Measurements from ENCODE around the gene WWOX.

The WWOX gene

DNA sequence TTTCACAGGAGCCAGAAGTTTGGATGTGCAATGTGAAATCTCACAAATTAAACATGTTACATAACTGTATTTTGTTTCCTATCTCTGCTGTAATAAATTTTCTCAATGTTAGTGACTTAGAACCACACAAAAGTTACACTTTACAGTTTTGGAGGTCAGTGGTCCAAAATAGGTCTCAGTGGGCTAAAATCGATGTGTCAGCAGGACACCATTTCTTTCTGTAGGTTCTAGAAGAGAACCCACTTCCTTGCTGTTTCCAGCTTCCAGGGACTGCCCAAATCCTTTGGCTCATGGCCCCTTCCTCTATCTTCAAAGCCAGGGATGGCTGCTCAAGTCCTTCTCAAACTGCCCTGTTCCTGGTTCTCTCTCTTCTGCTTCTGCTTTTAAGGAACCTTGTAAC lies 252.7 kb downstream of the WWOX start:
- DNase-seq (ENCODE audit: low read depth, low spot score), result no peak

DNA sequence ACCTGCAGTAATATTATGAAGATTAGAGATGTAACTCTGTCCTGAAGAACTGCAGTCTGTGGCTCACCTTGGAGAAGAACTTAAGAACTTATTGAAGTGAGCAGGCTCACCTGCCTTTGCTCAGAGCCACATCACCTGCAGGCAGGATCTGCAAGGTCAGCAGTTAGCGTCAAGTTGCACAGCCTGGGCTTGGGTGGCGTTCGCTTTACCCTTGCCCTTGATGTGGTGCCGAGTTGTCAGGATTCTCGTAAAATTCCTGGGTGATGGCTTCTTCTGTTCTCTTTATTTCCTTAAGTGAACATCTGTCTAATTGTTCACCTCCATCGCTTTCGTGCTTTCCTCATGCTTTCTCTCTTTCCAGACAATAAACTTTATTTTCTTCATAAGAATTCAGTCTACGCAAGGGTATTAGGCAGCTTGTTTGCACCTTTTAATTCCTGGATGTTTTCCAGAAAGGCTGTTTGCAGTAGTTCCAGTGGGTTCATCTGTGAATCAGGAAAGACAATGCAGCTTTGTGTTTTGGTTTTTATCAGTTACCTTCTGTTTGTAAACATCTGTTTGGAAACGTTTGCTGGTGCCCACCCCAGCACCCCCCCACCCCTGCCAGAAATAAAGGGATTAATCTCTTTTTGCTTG lies 254.3 kb downstream of the WWOX start:
- no peak for DNase-seq (ENCODE audit: low read depth, low spot score)

DNA sequence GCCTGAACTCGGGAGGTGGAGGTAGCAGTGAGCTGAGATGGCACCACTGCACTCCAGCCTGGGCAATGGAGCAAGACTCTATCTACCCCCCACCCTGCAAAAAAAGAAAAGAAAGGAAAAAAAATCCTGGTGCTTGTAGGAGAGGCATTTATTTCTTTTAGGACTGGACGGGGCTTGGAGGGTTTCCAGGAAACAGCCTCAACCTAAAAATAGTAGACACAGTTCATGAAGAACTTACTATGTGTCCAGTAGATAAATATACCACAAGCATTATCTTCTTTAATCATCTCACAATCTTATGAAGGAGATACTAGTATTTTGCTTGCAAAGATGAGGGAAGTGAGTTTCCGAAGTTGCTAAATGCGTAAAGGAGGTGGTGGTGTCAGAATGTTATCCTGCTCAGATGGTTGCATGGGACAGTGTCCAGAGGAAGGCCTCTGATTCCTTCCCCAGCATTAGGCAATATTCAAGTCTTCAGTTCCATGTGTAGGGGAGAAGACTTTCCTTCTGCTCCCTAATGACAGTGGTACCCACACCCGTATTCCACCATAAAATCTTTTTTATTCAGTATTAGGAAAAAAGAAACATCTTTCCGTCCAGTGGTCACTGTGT lies 263.2 kb downstream of the WWOX start:
- DNase-seq (ENCODE audit: low read depth, low spot score), result no peak

DNA sequence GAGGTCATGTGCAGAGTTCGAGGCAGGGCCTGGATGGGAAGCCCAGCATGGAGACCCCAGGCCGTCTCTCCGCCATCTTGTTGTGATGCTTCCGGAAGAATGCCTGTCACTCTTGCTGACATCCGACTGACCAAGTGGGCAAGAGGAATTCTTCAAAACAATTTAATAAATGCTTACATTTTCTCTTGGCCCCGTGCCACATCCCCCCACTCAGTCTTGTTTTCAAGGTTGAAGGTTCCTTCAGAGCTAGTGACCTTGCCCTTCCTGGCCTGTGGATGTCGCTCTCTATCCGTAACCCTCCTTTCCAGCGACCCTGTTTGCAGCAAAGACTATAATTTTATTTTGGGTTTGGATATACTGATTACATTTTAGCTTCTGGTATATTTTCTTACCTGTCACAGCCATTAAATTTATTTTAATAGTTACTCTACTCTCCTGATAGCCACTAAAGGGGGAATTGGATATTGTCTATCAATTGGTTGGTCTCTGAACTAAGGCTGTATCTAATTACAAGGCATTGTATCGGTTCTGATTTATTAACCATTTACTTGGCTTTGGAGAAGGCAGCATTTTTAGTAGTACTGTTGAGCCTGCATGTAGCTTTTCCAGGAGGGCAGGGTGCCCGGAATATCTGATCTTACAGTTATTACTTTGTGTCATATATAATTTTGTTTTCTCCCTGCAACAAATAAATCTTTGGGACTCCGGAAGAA lies 264.5 kb downstream of the WWOX start:
- DNase-seq (ENCODE audit: low read depth, low spot score), result no peak

DNA sequence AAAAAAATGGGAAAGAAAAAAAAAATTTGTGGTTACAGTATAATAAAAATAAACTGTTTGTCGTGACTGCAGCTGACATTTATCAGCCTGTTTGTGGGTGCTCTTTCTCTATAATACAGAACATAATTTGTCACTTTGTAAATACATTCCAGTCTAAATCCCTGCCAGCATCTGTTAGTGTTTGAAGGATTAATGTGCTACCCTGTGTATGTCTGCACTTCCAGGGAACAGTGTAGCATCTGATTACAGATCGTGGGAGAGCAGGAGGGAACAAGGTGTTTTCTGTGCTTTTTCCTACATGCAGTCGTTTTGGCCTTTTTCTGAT lies 265.1 kb downstream of the WWOX start:
- DNase-seq (ENCODE audit: low read depth, low spot score), result no peak

DNA sequence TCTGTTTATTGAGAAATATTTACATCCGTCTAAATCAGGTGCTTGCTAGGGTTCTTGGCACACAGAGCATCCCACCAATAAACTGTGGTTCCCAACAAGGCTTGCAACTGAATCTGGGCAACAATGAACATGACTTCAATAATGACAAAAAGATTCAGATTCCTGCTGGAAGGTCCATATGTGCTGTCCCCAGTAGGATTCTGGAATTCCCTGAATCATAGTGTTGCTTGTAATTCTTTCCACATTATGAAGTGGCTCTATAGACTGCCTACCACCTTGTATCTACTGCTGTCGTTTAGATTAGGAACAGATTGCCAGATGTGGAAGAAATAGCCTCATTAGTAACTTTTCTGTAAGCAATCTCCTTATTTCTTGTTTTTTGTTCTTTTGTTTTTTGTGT lies 265.9 kb downstream of the WWOX start:
- DNase-seq (ENCODE audit: low read depth, low spot score), result no peak

DNA sequence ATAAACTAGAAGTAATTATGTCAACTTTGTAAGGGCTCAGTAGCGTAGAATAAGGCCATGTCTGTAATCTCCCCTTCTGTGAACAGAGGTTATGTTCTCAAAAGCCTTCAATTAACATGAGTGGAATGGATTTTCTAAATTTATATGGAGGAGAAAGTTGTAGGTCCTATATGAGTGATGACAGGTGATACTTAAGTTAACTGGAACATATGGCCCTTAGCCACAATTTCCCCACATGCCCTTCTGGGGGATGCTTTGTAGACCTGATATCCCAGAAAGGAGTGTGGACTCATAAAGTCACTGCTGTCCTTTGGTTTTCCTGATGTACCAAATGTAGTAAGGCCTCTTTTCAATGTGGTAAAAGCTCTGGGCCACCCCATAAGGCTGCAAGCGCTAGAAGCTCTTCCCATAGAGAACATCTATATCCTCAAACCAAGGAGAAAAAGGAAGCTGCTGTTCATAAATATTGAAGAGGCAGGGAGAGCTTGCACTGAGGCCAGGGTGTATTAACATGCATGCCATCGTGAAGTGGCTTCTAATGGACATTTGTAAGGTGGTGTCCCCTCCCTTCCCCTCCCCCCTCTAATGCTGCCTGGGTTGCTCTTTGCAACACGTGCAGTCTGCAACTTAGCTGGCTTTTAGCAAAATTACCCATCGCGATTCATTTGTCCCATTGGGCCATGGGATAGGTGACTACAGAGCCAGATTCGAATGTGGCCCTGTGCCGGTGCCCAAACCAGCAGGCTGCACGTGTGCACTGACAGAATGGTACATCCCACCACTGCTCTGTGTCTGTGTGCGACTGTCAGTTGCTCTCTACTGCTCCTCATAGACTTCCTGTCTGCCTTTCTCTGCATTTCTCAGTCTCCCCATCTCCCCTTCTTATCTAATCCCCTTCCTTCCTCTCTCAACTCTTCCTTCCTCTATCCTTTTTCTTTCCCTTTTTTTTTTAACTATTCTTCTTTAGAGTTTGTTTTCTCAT lies 269.0 kb downstream of the WWOX start:
- DNase-seq (ENCODE audit: low read depth, low spot score), result no peak

DNA sequence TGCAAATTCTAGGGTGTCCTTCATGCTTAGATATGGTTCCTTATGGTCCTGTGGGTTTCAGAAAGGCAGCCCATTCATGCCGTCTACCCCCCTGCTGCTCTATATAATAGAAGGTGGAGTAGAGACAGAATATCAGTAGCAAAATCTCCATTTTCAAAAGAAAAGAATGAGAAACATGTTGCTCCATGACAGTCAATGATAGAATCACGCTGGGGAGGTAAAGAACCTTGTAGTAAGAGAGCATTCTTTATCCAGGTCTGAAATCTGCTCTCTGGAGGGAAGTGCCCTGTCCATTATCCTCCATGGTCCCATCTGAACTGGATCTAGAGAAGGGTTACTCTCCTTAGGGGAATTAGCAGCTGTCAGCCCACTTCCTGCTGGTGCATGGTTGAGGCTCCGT lies 272.8 kb downstream of the WWOX start:
- DNase-seq (ENCODE audit: low read depth, low spot score), result no peak

DNA sequence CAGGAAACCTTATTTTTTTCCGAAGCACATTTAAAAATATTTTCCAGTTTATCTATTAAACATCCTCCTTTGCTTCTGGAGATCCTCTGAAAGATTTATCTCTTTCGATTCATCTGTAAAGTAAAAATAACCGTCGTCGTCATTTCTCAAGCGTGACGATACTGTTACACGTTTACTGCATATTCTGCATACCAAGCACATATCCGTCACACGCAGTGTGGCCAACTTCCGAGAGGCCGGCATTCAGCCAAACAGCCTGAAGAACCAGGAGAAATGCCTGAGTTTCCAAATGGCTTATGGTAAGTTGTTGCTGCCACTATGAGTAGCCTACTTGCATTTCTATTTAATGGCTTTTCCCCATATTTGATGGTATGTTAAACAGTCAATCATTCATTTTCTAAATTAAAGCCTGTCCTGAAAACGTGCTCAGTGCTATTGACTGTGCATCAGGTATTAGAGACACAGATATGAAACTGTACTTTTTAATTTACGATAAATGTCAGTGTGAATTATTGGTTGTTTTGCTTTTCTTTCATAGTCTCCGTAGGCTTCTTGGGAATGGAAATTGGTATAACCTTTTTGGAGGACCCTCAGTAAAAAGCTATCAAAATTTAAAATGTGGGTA lies 275.7 kb downstream of the WWOX start:
- no peak for DNase-seq (ENCODE audit: low read depth, low spot score)

DNA sequence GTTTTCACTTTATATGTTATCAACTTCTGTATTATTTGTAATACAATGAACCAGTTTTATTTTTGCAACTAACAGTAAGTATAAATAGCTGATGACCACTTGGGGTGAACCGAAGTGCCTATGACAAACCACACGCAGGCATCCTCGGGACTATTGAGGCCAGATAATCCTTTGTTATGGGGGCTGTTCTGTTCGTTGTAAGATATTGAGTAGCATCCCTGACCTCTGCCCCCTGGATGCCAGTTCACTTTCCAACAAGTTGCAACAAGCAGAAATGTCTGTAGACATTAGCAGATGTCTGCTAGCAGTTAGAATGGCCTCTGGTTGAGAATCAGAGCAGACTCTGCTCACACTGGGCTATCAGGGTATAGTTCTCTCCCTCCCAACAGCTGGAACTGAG lies 277.0 kb downstream of the WWOX start:
- peak; percentile 10 for DNase-seq (ENCODE audit: low read depth, low spot score)

DNA sequence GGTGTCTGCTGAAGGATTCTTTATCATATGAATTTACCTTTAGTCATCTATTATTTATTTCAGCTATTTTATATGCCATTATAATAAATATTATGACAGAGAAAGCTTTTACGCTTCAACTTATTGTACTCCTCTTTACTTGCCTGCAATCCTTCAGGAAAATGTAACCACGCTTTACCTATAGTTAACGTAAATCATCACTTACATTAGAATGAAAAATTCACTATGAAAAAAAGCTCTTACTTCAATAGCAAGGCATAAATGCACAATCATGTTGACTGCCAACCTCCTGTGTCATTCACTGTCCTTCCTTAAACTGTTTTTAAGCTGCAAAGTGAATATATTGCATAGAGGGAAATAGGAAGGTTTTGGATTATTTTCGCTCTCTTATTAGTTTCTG lies 277.9 kb downstream of the WWOX start:
- DNase-seq (ENCODE audit: low read depth, low spot score), result no peak

DNA sequence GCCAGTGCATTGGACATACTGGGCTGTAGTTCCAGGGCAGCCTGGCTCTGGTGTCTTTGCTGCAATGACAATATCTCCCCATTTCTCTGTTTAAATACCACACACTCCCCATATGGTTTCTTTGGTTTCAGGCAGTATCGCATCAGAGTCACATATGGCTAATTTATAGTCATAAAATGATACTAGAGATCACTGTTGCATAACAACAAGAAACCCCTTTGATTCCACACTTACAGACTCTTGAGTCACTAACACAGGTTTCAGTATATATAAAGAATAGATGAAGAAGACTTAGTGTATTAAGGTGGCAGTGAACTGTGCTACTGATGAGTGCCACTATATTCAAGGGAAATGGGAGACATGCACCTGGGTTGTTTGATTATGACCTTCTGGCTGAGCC lies 281.6 kb downstream of the WWOX start:
- no peak for DNase-seq (ENCODE audit: low read depth, low spot score)

DNA sequence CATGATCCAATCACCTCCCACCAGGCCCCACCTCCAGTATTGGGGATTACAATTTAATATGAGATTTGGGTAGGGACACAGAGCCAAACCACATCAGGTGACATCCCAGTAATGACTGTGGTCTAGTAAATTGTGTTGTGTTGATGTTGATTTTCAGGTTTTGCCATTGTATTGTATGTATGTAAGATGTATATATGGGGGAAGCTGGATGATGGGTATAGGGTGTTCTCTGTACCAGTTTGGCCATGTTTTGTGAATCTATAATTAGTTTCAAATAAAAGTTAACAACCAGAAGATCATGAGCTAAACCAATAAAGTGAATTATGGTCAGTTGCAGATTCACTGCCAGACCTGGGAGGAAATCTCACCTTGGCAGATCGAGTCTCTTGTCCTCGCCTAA lies 283.7 kb downstream of the WWOX start:
- no peak for DNase-seq (ENCODE audit: low read depth, low spot score)

DNA sequence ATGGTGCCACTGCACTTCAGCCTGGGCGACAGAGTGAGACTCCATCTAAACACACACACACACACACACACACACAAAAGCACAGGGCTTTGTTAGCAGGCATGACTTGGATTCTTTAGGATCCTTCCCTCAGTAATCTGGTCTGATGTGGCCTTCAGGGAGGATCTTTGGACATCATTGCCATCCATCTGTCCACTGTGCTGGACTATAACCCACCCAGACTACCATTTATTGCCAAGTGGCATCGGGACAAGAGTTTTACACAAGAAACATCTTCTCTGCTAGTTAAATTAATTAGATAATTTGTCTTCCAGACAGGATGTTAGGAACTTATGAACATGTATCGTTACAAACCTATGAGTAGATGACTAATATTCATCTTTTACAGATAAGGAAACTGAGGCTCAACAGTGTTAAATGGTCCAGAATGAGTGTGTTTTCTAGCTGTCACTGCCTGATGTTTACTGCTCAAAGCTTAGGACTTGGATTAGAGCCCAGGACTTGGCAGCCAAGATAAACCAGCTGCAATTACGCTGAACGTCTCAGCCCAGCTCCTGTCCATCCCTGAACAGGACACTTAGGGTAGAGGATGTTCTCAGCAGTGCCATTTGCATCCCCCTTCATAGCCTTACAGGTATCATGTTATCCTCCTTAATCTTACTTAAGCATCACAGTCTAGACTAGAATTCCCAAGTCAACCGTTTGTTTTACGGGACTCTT lies 285.8 kb downstream of the WWOX start:
- DNase-seq (ENCODE audit: low read depth, low spot score), result no peak

DNA sequence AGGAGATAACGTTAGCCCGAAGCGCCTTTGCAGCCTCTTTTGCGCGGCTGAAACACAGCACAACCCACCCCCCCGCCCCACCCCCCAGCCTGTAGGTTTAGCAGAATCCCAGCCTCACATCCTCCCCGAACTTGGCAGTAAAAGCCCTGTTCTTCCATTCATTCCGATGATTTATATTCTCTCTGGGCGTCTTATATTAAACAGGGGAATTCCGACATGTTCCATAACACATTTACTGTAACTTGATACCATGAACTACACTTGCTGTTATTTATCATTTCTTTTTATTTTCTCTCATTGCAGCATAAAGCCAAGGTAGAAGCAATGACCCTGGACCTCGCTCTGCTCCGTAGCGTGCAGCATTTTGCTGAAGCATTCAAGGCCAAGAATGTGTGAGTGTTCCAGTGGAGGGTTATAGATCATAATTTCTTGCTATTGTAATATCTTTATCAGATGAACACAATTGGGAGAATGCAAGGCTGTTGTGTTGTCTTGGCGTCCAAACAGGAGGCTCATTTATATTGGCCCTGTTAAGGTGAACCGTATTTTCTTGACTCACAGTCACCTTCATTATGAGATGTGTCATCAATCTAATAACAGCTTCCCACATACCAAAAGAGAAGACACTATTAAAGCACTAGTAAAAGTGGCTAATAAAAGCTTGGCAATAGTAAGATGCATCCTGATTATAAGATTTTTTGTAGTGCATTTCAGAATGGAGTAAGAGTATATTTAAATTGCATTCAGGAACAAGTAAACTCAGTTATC lies 287.3 kb downstream of the WWOX start:
- no peak for DNase-seq (ENCODE audit: low read depth, low spot score)

DNA sequence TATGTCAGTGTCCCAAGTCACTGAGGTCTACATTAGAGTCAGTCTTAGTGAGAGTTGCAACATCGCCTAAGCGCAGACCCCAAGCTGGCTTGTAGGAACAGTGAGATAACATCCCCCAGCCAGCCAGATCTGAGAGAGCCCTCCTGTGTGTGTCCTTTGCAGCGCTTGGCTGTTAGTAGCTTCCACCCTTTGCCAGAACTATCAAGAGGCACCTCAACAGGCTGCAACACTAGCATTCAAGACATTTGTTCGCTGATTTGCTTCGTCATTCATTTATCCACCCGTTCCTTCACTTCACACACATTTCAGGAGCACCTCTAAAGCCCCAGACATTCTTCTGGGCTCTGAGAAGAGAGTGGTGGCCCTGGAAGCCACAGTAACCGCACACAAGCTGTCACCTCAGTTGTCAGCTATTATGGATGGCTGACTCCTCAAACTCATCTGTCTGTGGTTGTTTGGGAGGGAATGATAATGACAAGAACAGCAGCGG lies 289.6 kb downstream of the WWOX start:
- no peak for DNase-seq (ENCODE audit: low read depth, low spot score)

DNA sequence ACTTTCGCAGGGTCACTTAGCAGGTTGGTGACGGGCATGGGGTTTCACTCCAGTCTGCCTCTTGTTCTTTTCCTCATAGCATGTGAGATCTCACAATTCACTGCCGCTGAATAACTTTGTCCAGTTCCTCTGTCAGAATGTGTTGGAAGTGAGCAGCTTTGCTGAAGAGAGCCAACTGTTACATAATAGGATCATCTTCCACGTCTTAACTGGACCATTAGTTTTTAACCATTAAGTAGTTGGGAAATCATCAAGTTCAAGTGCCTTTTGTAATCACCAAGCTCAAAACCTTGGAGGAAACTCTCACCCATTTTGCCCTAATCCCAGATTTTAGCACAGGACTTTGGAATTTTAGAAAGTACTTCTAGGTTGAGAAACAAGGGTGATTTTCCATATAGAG lies 290.6 kb downstream of the WWOX start:
- DNase-seq (ENCODE audit: low read depth, low spot score), result no peak

DNA sequence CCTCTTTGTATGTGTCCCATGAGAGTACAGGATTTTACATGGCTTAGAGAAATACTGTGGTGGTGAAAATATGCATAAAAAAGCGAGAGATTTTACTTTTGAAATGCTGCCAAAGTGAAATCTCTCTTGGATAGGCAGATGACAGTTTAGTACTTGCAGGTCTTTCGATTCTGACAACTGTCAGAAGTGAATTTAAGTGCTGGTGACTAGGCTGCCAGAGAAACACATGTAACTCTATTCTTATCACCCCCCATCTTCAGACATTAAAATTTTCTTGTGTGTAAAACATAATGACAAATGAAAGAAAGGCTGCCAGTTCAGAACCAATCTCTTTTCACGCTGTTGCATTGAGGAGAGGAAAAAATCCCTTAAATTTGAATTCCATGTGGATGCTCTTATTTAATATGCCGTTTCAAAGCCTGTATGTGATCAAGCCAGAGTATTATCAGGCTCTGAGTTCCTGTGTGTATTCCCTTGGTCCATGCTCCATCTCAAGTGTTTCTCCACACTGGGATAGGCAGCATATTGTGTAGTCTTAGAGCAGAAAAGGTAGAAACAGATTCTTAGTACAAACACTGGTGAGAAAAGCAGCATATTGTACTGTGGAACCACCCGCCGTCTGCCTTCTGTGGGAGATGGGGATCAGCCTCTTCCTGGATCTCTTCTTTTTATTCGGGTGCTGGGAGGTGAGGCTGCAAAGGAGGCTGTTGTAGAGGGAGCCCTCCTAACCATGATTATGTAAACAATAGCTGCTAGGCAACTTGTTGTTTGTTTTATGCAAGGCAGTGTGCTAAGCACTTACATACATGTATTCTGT lies 291.3 kb downstream of the WWOX start:
- no peak for DNase-seq (ENCODE audit: low read depth, low spot score)

DNA sequence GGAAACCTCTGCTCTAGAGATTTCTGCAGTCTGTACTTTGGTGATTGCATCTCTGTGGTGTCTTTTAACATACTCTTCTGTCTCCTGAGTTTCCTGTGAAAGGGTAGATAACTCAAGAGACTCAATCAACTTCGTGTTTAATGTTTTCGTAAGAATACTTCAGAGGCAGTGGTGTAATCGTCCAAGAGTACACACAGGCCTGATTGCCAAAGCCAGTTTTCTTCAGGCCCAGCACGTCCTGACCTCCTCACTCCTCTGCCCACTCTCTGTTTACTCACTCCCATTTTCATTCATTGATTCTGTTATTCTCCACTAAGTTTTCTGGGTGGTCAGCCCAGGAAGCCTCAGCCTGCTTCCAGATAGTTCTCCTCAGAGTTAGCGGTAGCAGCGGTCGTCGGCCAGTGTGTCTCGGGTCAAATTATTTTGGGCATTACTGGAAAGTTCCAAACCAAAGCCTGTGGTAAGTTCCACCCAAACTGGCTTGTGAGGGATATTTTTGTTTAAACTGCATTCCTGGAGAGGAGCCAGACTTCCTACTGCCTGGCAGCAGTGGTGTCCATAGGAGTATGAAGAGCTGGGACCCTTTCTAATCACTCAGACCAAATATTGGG lies 293.2 kb downstream of the WWOX start:
- no peak for DNase-seq (ENCODE audit: low read depth, low spot score)

Measured in ELF-1 (cell line).